NOMO-1 (cell line): ENCODE measurements around the gene RPL18.
A peak's percentile ranks its signal among the peaks of the same experiment; 100 is the strongest.
"Not testable (repeated sequence)": the region's sequence is repeated elsewhere in the genome, so short reads cannot be mapped to it uniquely, and the experiment has no call there.

Experiments
- DNase-seq, 2 experiments: peaks; one replicate each; lab custom pipeline; 2025; ENCODE audit not compliant: unreplicated experiment in 2 of 2; lab: John Stamatoyannopoulos, UW

Gene RPL18

GRCh38 chr19:48644839-48645619, 26.1 kb upstream of the RPL18 start:
- peak; percentile 67 to 71 for DNase-seq

GRCh38 chr19:48644355-48644754, 25.4 kb upstream of the RPL18 start:
- DNase-seq, result no peak

- DNase-seq, result no peak
Measured at GRCh38 chr19:48642862-48643261, 23.9 kb upstream of the RPL18 start.

- no peak for DNase-seq
Measured at GRCh38 chr19:48641850-48642249, 22.9 kb upstream of the RPL18 start.

- DNase-seq, result no peak
Measured at GRCh38 chr19:48639483-48640375, 20.8 kb upstream of the RPL18 start.

GRCh38 chr19:48638831-48639381, 19.9 kb upstream of the RPL18 start:
- no peak for DNase-seq

GRCh38 chr19:48637948-48638830, 19.2 kb upstream of the RPL18 start:
- peak; percentile 85 to 89 for DNase-seq

GRCh38 chr19:48637449-48637947, 18.5 kb upstream of the RPL18 start:
- peak; percentile 99 to 100 for DNase-seq

GRCh38 chr19:48636859-48637448, 18.0 kb upstream of the RPL18 start, which contains the start of gene DBP:
DBP (minus strand) TSS chr19:48637379; CDS start chr19:48636994, 385 bp downstream.
- DNase-seq, result peak in 1 of 2 experiments; percentile 69

GRCh38 chr19:48635966-48636858, 17.2 kb upstream of the RPL18 start:
- no peak for DNase-seq

GRCh38 chr19:48635263-48635965, 16.4 kb upstream of the RPL18 start:
- peak; percentile 23 to 50 for DNase-seq

- DNase-seq, result peak; percentile 95 to 96
Measured at GRCh38 chr19:48634424-48635262, 15.7 kb upstream of the RPL18 start.

- no peak for DNase-seq
Measured at GRCh38 chr19:48634036-48634342, 15.0 kb upstream of the RPL18 start.

GRCh38 chr19:48633148-48634035, 14.4 kb upstream of the RPL18 start:
- DNase-seq, result no peak

- no peak for DNase-seq
Measured at GRCh38 chr19:48632692-48633147, 13.7 kb upstream of the RPL18 start.

GRCh38 chr19:48632286-48632685, 13.3 kb upstream of the RPL18 start:
- DNase-seq, result not testable (repeated sequence)
